GM12891 (cell line): ENCODE data around the gene TNPO2.

Experiments
- PAX5 ChIP-seq: IDR thresholded peaks from 2 replicates; pipeline ENCODE4 v1.6.1; 2011; ENCODE audit warnings: low read length, moderate library complexity, mild to moderate bottlenecking; ENCODE audit not compliant: insufficient read depth, severe bottlenecking
- POLR2A ChIP-seq: IDR thresholded peaks from 2 replicates; pipeline ENCODE4 v1.6.1; 2011; ENCODE audit warnings: low read depth, low read length, control low read depth
- POLR2AphosphoS5 ChIP-seq: IDR thresholded peaks from 2 replicates; pipeline ENCODE4 v1.6.1; 2011; ENCODE audit warnings: low read depth, low read length, control low read depth
- SPI1 ChIP-seq: IDR thresholded peaks from 2 replicates; pipeline ENCODE4 v1.6.1; 2011; ENCODE audit warnings: low read depth, low read length, control low read depth
- TAF1 ChIP-seq: IDR thresholded peaks from 2 replicates; pipeline ENCODE4 v1.6.1; 2011; ENCODE audit warnings: low read depth, low read length, control low read depth

DNA sequence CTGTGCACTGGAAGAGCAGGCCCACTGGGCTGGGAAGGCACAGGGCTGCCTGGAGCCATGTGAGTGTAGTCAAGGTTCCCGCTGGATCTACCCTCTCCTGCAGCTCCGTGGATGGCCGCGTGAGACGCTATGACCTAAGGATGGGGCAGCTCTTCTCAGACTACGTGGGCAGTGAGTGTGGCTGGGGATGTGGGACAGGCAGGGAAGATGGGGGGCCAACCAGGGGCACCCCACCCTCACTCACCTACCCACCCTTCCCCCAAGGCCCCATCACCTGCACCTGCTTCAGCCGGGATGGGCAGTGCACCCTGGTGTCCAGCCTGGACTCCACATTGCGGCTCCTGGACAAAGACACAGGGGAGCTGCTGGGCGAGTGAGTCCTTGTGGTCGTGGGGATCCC lies 51.0 kb downstream of the TNPO2 start:
- TF ChIP-seq POLR2AphosphoS5 (0 out of 2 replicates have a peak, but pooled peaks have one; percentile 18), POLR2A (peak; percentile 23; the same call in 1 of the 2 replicates), TAF1 (no peak), SPI1 (no peak), PAX5 (no peak)
